A673 (cell line): Measurements from ENCODE around the gene APLN. TPM values are rescaled to one million over a fixed set of nuclear protein-coding genes. Genes with fewer than 3 reads are reported as not detected.
A peak's percentile ranks its signal among the peaks of the same experiment; 100 is the strongest.

ENCODE experiments used
- Bru-seq: library from RNA; stranded (reverse); fragments of 400-500 nt; gene quantifications from one replicate; lab custom pipeline; 2021; lab: Mats Ljungman, UMichigan
- BruChase-seq, 2 experiments: library from RNA; stranded (reverse); fragments of 400-500 nt; gene quantifications; one replicate each; lab custom pipeline; 2021; lab: Mats Ljungman, UMichigan
- BruUV-seq: library from RNA; stranded (reverse); fragments of 400-500 nt; replicated peaks from 2 replicates; lab custom pipeline; 2021; lab: Mats Ljungman, UMichigan
- CTCF ChIA-PET: fragments of 300-600 bp; sonication (Branson Sonifier 250); formaldehyde crosslinking; loops from one replicate; lab custom pipeline; 2022; ENCODE audit warnings: antibody characterized with exemption; lab: Charles Lee
- POLR2A ChIA-PET: fragments of 300-600 bp; sonication (Branson Sonifier 250); formaldehyde crosslinking; loops from one replicate; lab custom pipeline; 2022; ENCODE audit warnings: antibody characterized with exemption; ENCODE audit not compliant: low non-redundant PET; lab: Charles Lee
- DNase-seq: peaks from one replicate; pipeline ENCODE4 v3.0.0-alpha.2; 2015; ENCODE audit warnings: low spot score
- H3K27ac ChIP-seq: fragments of 200-600 bp; sonication (generic); 2 replicates; pipeline ENCODE4 v1.5.1; 2016; ENCODE audit warnings: mixed run types, low read depth, mild to moderate bottlenecking, mixed read lengths, antibody characterized with exemption, low read length; ENCODE audit not compliant: poor library complexity, severe bottlenecking
- H3K27me3 ChIP-seq: fragments of 200-600 bp; sonication (generic); replicated peaks from 2 replicates; pipeline ENCODE4 v1.6.1; 2017; ENCODE audit warnings: mixed run types, low read depth, mild to moderate bottlenecking, mixed read lengths, antibody characterized with exemption, low read length; ENCODE audit not compliant: insufficient read depth, poor library complexity
- H3K36me3 ChIP-seq: fragments of 200-600 bp; sonication (generic); 2 replicates; pipeline ENCODE4 v1.6.1; 2016; ENCODE audit warnings: mixed run types, mild to moderate bottlenecking, mixed read lengths, antibody characterized with exemption, low read length; ENCODE audit not compliant: insufficient read depth, poor library complexity, severe bottlenecking
- H3K4me1 ChIP-seq: fragments of 200-600 bp; sonication (generic); 2 replicates; pipeline ENCODE4 v1.6.1; 2017; ENCODE audit warnings: mixed run types, mild to moderate bottlenecking, mixed read lengths, antibody characterized with exemption, low read length; ENCODE audit not compliant: insufficient read depth, poor library complexity, severe bottlenecking
- H3K4me3 ChIP-seq: fragments of 200-600 bp; sonication (generic); 2 replicates; pipeline ENCODE4 v1.5.1; 2016; ENCODE audit warnings: low read depth, mixed run types, mild to moderate bottlenecking, mixed read lengths, low read length; ENCODE audit not compliant: poor library complexity, severe bottlenecking
- H3K9me3 ChIP-seq: fragments of 200-600 bp; sonication (generic); 2 replicates; pipeline ENCODE4 v1.6.1; 2016; ENCODE audit warnings: mixed run types, low read depth, mild to moderate bottlenecking, mixed read lengths, antibody characterized with exemption, low read length; ENCODE audit not compliant: poor library complexity, severe bottlenecking
- EZH2 ChIP-seq: fragments of 200-600 bp; sonication (generic); IDR thresholded peaks from 2 replicates; pipeline ENCODE4 v1.6.1; 2017; ENCODE audit warnings: borderline replicate concordance, low read depth, mild to moderate bottlenecking, mixed read lengths, antibody characterized with exemption, low read length; ENCODE audit not compliant: poor library complexity, severe bottlenecking
- intact Hi-C: fragments of 100-400 bp; cut with micrococcal nuclease; formaldehyde crosslinking; loops from one replicate; pipeline ENCODE4 v1.10.0; 2022; ENCODE audit not compliant: unreplicated experiment
- long read RNA-seq: library from polyadenylated mRNA; stranded (forward); transcript quantifications from one replicate; pipeline ENCODE4 v2.0.0, GENCODE V29; 2022
- total RNA-seq: library from RNA; stranded (reverse); gene quantifications from 2 replicates; pipeline ENCODE4 v1.2.3, GENCODE V29; 2021
- TF ChIP-seq, protein P1 (sequence below): fragments of 300-800, 200-600 bp; sonication (generic); conservative IDR thresholded peaks from 2 replicates; pipeline ENCODE4 v1.5.1; 2017; ENCODE audit warnings: low read depth, mild to moderate bottlenecking, antibody characterized with exemption, low read length, moderate library complexity, mixed read lengths

The APLN gene, protein sequence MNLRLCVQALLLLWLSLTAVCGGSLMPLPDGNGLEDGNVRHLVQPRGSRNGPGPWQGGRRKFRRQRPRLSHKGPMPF
- 0.34 and 0.55 TPM in 2 replicates for total RNA-seq
- Bru-seq, nascent RNA = percentile 23 among the genes with signal in this experiment
- BruChase-seq, experiment 1, labeled RNA remaining after a 2-hour chase = percentile 23 among the genes with signal in this experiment
- BruChase-seq, experiment 2, labeled RNA remaining after a 6-hour chase = percentile 18 among the genes with signal in this experiment
- long read RNA-seq = 0 reads

DNA sequence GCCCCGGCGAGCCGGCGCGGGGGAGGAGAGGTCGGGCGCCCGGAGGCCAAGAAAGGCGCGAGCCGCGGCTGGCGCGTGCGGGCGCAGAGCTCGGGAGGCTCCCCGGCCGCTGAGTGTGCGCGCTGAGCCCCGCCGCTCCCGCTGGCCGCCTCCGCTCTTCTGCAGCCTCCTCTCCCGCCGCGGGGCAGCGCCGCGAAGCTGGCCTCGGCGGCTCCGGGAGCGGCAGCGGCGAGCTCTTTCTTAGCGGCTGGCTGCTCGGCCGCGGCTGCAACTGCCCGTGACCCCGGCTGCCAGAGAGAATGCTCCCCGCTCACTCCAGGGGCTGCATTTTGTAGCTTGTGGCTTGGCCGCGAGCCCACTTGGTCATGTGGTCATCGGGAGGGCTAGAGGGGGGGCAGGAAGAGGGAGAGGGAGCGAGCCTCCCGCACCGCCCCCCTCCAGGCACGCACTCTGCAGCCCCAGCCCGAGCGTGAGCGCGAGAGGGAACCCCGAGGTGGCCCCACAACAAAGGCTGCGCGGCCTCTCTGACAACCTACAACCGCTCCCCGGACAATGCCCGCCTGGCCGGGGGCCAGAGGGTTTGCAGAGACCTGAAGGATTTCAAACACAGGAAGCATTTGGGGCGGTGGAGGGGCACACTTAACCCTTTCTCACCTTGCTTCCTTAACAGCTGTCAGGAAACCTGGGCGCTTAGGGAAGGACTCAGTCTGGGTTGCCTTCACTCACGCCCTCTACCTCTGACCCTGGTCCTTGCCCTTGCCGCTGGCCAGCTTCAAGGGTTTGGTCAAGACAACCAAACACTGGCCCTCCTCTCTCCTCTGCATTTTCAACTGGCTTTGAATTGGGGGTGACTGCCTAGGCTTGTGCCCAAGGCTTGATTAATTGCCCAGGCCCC is at the start of gene APLN:
Gene APLN, minus strand, starts transcription at position 305 of the 895 bp plus-strand sequence. CDS start 326 bp downstream, outside the sequence.
- Histone ChIP-seq H3K9me3 (no peaks in the 10 kb centered on the region), H3K27ac (no peak within 1 kb of the TSS), H3K4me1 (no peaks in the 10 kb centered on the region), H3K4me3 (peak within 1 kb of the TSS; percentile 46), H3K27me3 (no peaks in the 10 kb centered on the region), H3K36me3 (no peaks in the 10 kb centered on the region)
- DNase-seq = peak; percentile 12
- POLR2A ChIA-PET = no interaction called here
- CTCF ChIA-PET = interaction anchor here (0.5 to 1.4 kb wide), 2 partner anchors 21 to 72 kb away, joined by 3 to 7 read pairs; no protein-coding TSS in a partner anchor
- TF ChIP-seq, protein P1, sequence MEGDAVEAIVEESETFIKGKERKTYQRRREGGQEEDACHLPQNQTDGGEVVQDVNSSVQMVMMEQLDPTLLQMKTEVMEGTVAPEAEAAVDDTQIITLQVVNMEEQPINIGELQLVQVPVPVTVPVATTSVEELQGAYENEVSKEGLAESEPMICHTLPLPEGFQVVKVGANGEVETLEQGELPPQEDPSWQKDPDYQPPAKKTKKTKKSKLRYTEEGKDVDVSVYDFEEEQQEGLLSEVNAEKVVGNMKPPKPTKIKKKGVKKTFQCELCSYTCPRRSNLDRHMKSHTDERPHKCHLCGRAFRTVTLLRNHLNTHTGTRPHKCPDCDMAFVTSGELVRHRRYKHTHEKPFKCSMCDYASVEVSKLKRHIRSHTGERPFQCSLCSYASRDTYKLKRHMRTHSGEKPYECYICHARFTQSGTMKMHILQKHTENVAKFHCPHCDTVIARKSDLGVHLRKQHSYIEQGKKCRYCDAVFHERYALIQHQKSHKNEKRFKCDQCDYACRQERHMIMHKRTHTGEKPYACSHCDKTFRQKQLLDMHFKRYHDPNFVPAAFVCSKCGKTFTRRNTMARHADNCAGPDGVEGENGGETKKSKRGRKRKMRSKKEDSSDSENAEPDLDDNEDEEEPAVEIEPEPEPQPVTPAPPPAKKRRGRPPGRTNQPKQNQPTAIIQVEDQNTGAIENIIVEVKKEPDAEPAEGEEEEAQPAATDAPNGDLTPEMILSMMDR = no peak
- TF ChIP-seq EZH2 = no peak
- intact Hi-C loops = no loop called here
- no TSS peak for BruUV-seq

DNA sequence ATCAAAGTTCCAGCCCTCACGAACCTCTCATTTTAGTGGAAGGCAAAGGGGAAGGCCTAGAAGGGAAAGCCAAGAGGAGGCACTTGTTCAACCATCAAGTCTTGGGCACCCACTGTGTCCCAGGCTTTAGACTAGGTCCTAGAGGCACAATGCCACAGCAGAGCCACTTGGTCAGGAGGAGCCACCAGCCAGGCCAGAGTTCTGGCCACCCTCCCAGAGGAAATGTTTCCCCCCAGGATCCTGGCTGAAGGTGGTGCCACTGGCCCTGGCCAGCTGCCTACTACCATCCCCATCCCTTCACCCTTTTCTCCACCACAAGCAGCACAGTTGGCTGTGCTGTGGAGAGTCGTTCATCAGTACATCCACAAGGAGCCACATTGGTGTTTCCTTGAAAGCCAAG is 49.7 kb upstream of the APLN start:
- Histone ChIP-seq H3K27me3 (no peaks in the 10 kb centered on the region), H3K4me1 (no peaks in the 10 kb centered on the region), H3K36me3 (no peaks in the 10 kb centered on the region), H3K4me3 (no peak overlapping the region), H3K9me3 (no peaks in the 10 kb centered on the region), H3K27ac (no peak overlapping the region)
- BruUV-seq = no TSS peak
- no peak for TF ChIP-seq EZH2
- TF ChIP-seq, protein P1 = no peak
- intact Hi-C loops = no loop called here
- DNase-seq = no peak
- ChIA-PET CTCF (no interaction called here), POLR2A (no interaction called here)

DNA sequence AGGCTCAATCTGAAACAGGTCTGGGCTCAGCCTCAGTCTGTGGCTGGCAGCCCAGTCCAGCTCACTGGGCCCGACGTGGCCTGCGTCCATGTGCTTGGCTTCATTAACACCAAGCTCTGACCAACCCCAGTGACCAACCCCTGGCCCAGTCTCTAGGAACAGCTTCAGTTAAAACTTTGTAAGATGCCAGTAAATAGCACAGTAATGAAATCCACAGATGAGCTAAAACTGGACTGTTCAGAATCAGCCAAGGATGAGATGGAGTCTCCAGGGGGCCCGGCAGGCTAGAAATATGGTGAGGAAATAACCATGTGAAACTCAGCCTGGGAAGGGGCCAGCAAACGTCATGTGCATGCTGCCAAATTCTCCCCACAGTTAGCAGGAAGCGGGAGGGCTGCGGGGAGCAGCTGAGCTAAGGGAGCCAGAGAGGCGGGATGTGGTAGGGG is 46.9 kb upstream of the APLN start:
- DNase-seq = no peak
- Histone ChIP-seq H3K9me3 (no peaks in the 10 kb centered on the region), H3K27me3 (no peaks in the 10 kb centered on the region), H3K27ac (no peak overlapping the region), H3K36me3 (no peaks in the 10 kb centered on the region), H3K4me1 (no peaks in the 10 kb centered on the region), H3K4me3 (no peak overlapping the region)
- ChIA-PET CTCF (no interaction called here), POLR2A (no interaction called here)
- TF ChIP-seq, protein P1 = no peak
- TF ChIP-seq EZH2 = no peak
- intact Hi-C loops = no loop called here
- BruUV-seq = no TSS peak
